Kidney glomerular epithelial cell (primary cell): ENCODE measurements around the gene LZTR1.
A peak's percentile ranks its signal among the peaks of the same experiment; 100 is the strongest.
"Not testable (repeated sequence)": the region's sequence is repeated elsewhere in the genome, so short reads cannot be mapped to it uniquely, and the experiment has no call there.

Experiments
- DNase-seq: peaks from one replicate; lab custom pipeline; 2025; lab: John Stamatoyannopoulos, UW

Gene LZTR1

DNA sequence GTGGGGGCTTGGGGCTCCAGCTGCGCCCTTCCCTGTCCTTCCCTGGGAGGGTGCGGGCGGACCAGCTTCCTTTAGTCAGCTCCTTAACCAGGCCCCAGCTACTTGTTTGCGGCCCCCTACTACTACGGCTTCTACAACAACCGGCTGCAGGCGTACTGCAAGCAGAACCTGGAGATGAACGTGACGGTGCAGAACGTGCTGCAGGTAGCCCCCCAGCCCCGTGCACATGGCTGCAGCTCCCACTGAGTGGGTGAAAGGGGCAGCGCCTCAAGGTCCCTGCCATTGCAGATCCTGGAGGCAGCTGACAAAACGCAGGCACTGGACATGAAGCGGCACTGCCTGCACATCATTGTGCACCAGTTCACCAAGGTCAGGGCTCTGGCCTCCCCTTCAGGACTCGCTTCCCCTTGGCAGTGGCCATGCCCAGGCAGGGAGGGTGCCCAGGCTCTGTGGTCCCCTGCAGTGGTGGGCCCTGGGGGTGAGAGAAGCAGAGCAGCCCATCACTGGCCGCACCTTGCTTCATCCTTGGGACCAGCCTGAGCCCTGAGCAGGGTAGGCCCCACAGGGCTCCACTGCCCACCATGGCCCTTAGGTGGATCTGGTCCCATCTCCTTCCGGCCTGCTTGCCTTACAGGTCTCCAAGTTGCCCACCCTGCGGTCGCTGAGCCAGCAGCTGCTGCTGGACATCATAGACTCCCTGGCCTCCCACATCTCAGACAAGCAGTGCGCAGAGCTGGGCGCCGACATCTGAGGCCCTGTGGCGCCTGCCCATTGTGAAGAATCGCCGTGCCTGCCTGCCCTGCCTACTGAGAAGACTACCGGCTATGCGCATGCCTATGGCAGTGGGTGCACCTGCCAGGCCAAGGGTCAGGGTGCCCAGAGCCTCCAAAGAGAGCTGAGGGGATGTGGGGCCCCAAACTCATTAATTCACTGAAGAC, 14.8 kb downstream of the LZTR1 start:
- DNase-seq: no peak

DNA sequence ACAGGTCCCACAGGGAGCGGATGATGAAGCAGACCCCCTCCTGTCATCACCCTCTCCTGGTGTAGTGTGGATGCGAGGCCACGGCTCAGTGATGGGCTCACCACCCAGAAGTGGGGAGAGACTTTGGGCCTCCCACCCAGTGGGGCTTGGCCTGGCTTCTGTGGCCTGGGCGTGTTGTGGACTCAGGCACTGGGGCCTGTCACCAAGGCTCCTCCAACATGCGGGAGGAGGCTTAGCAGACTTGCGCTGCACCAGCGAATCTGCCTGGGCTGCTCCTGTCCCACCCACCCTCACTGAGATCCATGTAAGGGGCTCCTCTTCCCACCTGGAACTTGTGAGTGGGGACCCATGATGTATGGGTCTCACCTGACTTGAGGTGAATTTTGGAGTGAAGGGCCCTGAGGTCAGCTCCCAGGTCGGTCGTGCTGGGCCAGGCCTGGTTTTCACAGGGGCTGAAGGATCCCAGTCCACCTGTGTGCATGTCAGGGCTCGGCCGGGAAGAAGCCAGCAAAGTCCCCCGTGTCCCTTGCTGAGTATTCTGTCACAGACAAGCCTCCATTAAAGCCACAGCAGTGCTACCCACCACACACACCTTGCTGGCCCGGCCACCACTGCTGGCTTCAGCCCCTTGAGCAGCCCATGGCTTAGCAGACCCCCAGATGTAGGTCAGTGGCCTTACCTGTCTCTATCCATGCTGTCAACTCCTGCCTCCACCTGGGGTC, 15.6 kb downstream of the LZTR1 start:
- DNase-seq: no peak

DNA sequence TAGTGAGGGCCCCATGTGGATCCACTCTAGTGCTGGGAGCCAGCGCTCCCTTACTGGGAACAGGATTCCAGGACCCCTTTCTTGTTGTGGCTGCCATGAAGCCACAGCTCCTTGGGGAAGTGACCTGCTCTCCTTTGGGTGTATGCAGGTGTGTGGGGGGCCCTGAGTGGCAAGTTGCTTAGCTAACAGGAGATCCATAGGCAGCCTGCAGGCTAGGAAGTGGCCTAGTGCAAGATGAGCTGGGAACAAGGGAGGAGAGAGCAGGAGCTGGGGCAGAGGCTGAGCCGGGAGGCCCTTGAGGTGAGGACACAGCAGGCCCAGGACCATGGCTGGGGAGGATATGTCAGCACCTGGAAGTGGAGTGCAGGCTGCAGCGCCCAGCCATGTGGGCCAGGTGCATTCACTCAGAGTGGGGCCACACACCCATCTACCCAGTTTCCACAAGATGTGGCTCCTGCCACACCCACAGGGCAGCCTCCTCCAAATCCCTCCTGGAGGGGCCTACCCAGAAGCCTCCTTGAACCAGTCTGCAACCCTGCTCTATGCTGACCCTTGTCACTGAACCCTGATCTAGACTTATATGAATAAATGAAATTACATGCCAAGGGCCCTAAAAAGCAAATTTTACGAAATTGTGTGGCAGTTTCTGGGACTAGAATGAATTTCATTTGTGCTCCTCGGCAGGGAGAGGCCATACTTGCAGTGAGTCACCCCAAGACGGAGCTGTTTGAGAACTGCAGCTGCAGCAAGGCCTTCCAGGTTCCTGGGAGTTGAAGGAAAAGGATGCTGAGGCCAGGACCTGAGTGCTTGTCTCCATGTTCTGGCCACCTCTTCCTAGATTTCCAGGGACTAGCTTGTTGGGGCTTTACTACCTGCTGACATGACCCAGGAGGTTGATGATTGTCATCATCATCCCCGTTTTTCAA, 16.6 kb downstream of the LZTR1 start:
- DNase-seq: no peak

DNA sequence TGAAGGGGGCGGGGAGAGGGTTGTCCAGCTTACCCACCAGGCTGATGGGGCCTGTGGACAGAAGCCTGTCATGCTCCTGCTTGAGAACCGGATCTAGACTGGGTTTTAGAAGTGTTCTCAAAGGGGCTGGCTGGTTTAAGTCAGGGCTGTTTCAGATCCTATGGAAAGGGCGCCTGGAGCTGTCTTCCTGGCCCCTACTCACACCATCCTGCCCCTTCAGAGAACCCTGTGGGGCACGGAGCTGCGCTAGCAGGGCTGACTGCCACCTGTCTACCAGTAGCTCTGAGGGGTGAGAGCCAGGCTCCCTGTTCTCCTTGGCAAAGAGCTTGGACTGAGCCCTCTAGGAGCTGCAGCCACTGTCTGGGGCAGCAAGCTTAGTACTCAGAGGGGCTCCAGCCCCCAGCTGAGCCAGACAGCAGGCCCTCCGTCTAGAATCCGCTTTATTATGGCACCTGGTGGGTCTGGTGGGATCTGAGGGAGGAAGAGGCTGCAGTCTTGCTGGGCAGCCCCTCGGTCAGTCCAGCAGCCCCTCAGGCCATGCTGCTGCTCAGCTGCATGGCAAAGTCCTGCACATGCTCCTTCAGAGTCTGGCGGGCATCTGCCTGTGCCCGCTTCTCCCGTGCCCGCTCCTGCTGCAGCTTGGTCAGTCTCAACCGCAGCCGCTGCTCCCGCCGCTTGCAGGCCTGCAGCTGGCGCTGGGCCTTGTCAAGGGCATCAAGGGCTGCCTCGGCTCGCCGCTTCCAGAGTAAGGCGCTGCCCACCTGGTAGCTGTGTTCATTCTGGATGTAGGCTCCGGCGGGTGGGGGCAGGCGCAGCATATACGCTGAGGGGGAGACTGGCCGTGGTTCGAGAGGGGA, 17.5 kb downstream of the LZTR1 start:
- no peak for DNase-seq

DNA sequence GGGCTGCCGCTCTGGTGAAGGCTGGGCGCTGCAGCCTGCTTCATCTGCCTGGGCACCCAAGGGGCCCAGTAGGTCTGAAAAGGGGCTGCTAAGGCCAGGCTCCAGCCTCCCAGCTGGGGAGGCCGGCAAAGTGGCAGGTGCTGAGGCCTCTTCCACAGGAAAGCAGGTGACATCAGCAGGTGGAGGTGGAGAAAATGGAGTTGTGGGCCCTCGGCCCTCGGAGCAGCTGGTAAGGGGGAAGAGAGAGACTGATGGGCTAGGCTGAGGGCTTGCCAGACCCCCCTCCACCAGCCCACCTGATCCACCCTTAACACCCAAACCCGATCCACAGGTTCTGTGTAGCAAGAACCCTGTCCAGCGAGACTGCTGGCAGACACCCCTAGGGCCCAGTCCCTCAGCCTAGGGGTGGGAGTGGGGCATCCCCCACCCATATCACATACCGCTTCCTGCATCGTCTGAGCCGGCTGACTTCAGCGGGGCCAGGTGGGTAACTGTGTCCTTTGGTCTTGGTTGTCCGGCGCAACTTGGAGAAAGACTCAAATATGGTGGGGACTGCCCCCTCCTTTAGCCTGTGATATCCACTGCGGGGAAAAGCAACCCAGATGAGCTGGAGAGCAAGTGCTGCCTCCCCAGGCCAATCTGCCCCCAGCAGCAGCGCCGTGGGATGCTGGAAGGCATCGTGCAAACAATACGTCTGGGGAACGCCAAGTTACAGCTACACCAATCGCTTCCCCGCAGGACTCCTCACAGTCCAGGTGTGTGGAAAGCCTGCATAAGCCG, 18.3 kb downstream of the LZTR1 start:
- DNase-seq: no peak

DNA sequence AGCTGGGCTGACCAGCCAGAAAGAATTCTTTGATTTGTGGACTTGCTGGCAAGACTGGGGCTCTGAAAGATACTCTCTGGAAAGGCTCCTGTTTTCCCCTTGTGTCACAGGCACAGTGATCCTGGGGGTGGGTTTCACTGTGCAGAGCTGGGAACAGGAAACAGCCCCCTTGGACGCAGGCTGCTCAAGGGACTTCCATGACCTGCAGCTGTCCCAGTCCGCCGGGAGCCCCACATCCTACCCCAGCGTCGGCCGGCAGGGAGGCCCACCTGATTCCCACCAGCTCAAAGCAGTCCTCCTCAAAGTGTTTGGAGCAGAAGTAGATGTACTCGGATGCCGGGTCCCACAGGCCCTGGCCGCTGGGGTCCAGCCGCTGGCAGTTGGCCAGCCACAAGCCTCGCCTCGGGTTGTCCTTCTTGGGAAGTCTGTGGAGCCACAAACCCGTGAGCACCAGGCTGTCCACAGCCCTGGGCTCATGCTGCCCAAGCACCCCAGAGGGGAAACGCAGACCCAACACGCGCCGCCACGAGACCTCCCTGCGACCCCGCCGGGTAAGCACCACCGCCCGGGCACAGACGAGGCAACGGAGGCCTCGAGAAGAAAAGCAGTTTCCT, 19.0 kb downstream of the LZTR1 start:
- no peak for DNase-seq

DNA sequence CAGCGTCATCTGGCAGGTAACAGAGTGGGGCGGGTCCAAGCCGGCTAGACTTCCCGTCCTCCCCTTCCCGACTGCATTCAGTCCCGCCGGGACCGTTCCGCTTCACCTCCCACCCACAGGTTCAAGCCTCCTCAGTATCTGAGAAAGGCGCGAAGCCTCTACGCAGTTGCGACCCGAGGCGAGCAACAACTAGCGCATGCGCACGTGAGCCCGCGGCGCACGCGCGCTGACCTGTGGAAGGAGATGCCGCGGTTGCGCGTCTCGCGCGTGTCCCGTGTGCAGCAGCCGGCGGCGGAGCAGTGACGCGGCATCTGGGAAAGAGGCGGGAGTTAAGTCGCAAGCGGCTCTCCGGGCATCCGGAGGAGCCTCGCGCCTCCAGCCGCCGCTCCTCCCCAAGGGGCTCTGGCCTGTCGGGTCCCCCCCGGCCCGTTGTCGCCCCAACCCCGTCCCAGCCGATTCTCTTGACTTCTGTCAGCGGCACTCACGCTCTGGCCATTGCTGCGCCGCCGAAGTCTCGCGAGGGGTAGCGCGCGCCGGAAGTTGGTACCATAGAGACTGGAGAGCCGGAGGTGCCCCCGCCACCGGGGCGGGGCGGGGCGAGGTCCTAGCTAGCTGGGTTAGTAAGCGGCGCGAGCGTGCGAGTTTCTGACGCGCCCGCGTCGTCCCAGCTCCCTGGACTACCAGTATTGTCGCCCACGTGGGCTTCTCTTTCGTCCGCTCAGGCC, 19.7 kb downstream of the LZTR1 start, which contains the start of gene THAP7:
TSS of gene THAP7 (minus strand) at position 518 of the 725 bp plus-strand sequence. CDS start at position 311, 207 bp downstream.
- DNase-seq: peak; percentile 90

DNA sequence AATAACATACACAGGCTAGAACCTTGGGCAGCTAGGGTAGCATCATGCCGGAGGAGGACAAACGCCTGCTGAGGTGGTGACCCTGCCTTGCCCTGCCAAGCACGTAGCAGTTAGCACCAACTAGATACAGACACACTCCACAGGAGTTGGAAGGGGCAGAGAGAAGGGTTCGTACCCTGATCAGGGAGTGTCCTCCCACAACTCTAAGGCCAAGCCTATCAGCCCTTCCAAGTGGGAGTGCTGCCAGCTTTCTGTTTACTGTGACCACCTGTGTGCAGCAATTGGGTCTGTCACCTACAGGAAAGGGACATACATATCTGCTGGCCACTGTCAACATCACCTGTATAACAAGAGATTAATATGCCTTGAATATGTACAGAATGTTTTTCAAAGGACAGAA, 21.7 kb downstream of the LZTR1 start:
- no peak for DNase-seq

DNA sequence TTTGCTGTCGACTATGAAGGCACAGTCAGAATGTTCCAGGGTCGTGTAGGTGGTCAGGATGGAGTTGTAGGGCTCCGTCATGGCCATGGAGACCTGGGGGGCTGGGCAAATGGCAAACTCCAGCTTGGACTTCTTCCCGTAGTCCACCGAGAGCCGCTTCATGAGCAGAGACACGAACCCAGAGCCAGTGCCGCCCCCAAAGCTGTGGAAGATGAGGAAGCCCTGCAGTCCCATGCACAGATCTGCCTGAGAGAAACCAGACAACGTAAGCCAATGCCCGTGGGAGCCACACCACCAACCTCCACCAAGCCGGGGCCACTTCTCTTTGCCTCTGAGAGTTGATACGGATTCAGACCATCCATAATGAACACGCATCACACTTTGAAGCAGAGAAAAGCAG, 27.1 kb downstream of the LZTR1 start:
- DNase-seq: not testable (repeated sequence)

DNA sequence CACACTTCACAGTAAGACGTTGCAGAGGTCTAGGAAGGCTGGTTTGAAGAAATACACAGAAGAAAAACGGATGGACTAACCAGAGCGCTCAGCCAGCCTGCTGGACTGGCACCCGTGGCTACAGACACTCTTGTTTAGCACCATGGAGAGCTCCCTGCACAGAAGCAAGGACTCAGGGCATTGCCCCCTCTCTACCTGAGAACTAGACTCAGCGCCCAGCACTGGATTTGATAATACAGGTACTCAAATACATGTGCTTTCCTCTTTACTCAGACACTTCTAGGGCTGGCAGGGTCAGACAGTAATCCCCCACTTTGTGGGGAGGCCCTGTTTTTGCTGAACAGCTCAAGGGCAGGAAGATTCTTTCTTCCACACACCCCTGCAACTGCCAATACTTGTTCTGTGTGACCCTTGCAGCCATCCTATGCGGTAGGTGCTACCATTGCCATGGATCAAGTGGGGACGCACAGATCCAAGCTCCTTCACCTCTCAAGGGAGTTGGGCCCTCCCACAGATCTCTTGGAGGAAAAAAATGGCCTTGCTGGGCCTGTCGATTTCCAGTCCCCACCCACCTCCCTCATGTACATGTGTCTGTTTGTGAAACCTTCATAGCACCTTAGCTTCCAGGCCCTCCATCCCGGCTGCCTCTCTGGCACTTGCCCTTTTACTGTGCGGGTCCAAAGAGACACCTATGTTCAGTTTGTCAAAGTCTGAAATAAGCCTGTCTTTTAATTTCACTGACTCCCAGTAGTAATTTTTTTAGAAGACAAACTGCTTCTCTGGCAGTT, 27.7 kb downstream of the LZTR1 start:
- DNase-seq: peak; percentile 73

DNA sequence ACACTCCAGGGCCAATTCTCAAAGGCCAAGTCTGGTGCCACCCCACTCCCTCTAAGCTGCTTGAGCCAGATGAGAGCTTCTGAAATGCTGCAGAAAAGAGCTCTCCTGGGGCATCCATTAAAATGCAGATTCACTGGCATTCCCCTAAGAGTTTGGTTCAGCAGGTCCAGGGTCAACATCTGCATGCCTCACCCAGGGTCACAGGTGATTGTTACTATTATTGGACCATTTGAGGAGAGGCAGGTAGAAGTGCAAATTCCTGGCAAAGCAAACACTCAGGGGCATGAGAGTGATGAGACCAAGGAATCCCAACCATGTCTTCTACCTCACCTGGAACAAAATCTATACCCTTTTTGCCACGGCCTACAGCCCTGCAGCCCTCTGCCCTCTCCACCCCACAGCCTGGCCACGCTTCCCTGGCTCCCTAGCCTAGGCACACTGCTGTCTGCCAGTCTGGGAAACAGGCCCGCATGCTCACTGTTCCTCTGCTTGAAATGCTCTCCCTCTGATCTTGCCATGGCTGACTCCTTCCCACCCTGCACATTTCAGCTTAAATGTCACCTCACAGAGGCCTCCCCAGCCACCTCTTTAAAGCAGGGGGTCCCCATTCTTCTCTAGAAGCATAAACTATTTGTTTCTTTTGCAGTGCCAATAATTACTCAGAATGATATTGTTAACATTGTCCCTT, 28.5 kb downstream of the LZTR1 start:
- DNase-seq: no peak

DNA sequence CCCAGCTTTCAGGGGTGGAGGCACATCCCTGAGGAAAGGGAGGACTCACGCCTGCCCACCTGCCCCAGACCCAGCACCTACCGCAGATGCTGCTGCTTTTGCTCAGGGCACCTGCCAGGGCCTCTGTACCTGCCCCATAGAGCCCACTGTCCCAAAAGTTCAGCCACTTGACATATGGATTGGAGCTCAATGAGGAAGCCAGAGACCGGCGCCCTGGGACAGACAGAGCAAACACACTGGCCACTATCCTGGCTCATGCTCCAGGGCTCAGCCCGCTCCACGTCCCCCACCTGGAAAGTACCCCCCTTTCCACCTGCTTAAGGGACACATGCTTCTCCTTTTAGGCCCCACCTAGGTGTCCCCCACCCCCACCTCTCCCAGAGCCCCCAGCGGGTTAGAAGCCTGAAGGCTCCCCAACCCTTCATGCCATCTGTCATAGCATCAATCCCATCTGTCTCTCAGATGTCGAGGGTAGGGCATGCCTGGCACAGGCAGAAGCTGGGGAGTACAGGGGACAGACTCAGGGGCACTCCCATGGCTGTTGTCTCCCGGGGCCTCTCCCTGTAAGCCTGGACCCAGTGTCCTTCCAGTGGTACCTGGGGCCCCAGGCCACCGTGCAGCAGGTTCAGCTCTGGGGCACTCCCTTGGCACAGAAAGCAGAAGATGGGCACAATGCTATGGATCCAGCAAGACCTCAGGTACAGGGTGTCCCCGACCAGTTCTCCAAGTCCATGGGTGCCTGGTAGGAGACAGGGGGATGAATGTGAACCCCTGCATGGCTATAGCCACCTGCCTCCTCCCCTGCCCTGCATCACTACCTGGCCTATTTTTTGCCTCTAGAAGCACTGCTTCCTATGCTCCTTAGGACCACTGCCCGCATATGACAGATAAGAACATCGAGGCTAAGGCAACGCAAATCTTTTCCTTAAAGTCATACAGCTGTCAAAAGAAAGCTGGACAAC, 30.6 kb downstream of the LZTR1 start:
- no peak for DNase-seq

DNA sequence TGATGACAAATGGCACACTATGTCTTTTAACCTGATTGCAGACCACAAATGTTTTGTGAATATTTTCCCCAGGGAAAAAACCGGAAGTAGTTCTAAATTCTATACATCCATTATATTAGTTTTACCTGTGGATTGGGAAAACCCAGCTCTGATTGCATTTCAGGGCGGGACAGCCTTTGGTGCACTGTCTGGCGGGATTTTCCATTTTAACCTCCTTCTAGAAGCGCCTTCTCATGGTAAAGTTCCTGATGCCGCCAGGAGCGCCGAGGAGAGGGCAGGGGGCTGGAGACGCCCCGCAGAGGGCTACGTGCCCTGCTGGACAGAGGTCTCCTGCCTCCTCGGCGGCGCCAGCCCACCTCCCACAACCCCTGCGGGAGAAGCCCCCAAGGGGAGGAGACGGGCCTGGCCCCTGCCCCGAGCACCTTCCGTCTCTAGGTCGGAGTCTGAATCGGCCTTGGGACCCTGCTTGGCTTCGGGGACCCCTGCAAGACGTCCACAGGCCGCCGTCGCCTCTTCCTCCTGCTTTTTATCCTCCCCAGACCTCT, 31.6 kb downstream of the LZTR1 start:
- DNase-seq: no peak

DNA sequence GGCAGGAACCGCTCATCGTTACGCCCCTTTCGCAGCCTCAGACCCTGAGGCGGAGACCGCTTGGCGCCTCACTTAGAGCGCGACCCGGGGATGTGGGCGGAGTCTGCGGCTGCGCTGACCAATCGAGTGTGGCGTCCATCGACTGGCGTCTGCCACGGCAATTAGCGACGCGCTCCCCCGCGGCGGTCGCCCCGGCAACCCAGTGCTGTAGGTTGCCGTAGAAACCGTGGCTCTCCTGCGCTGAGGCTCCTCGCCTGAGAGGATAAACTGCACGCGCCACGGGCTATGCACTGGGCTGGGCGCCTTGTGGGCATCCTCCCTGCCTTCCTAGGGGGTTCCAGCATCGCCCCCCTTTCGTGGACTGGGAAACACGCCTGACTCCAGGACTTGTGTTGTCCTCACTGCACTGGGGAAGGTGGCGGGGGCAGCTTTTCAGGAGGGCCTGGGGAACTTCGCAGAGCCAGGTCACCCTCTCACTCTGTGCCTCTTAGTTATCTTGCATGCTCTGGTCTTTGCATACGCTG, 32.2 kb downstream of the LZTR1 start:
- DNase-seq: peak; percentile 91

DNA sequence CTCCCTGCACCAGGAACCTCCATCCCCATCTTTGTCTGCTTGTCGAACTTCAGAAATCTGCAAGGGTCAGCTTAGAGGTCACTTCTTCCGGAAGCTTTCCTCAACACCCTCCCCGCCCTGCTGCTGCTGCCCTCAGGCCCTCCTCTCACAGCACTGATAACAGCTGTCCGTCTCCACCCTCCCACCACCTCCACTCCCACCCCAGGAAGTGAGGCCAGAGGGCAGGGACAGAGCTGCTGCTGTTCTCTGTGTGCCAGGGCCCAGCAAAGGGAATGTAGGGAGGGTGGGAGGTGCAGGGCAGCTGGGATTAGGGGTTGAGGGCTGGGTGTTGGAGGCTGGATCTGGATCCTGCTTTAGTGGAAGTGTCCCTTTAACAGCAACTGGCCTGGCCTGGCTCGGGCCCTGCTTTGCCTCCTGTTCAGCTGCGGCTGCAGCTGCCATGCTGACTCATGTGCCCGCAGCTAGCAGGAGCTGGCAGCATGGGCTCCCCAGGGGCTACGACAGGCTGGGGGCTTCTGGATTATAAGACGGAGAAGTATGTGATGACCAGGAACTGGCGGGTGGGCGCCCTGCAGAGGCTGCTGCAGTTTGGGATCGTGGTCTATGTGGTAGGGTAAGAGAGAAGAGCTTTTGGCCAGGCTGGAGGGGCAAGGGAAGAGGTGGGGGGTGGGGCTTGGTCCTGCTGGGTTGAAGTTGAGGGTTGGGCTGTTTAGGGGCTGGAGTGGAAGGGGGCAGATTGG, 32.8 kb downstream of the LZTR1 start, which contains the start of gene P2RX6:
TSS of gene P2RX6 (plus strand) at position 440 of the 740 bp plus-strand sequence. CDS start at position 450, 10 bp downstream.
- no peak for DNase-seq
